Body of pancreas (tissue), 4 donors: Measurements from ENCODE around the gene RPP14. TPM values are rescaled to one million over a fixed set of nuclear protein-coding genes. Genes with fewer than 3 reads are reported as not detected.

Experiments used
- ATAC-seq: fragments of 150-250 bp; one replicate; pipeline ENCODE4 v1.9.1; 2016
- DNase-seq, 4 donors: peaks; one replicate each; pipeline ENCODE4 v3.0.0-alpha.2; 2019
- H3K27ac ChIP-seq, 4 donors: fragments of 200-600 bp; sonication (generic); 1 replicate in 3 of 4; 2 replicates in 1 of 4; pipeline versions ENCODE4 v1.5.1 to v1.6.1; 2016 to 2019; ENCODE audit warnings: mild to moderate bottlenecking in 1 of 4, mixed read lengths in 1 of 4, moderate library complexity in 1 of 4
- H3K27me3 ChIP-seq, 2 donors: fragments of 200-600 bp; sonication (generic); one replicate each; pipeline ENCODE4 v1.6.0; 2016; ENCODE audit warnings: mild to moderate bottlenecking in 1 of 2
- H3K36me3 ChIP-seq, 2 donors: fragments of 200-600 bp; sonication (generic); replicated peaks in 1 of 2; 2 replicates each; pipeline ENCODE4 v1.5.1; 2016; ENCODE audit warnings: low read depth in 2 of 2; ENCODE audit not compliant: insufficient read depth in 1 of 2
- H3K4me1 ChIP-seq: fragments of 200-600 bp; sonication (generic); one replicate; pipeline ENCODE4 v1.6.0; 2016
- H3K4me3 ChIP-seq, 2 donors: fragments of 200-600 bp; sonication (generic); 1 replicate in 1 of 2; 2 replicates in 1 of 2; pipeline ENCODE4 v1.5.1; 2016 to 2019
- H3K9me3 ChIP-seq, 3 donors: fragments of 200-600 bp; sonication (generic); 1 replicate in 2 of 3; 2 replicates in 1 of 3; pipeline ENCODE4 v1.5.1; 2016
- POLR2A ChIP-seq, 3 donors: fragments of 450-650 bp; IDR thresholded peaks; one replicate each; pipeline ENCODE4 v1.6.1; 2016; ENCODE audit warnings: antibody characterized with exemption in 3 of 3, mild to moderate bottlenecking in 2 of 3
- WGBS, 2 donors: methylation state at CpG; one replicate each; pipeline ENCODE4 v1.1.5; 2017; 5-methylcytosine and 5-hydroxymethylcytosine counted together
- intact Hi-C: fragments of 100-400 bp; cut with DNase I; formaldehyde crosslinking; loops from one replicate; pipeline ENCODE4 v1.15.1; 2023
- total RNA-seq, 2 donors: library from RNA; depleted of rRNA; stranded (reverse); fragments of >200 nt; gene quantifications; one replicate each; pipeline ENCODE4 v1.1.0, GENCODE V29; 2016
- TF ChIP-seq, protein P1 (sequence below), 7 experiments: fragments of 450-650 bp in 4 of 7; fragments of 200-600 bp in 3 of 7; sonication (generic) in 3 of 7; IDR thresholded peaks; one replicate each; pipeline ENCODE4 v1.5.1; 2016 to 2019; ENCODE audit warnings: antibody characterized with exemption in 7 of 7

RPP14 gene
- total RNA-seq, 2 donors from 2014 or later = 3.6 to 4.3 TPM

DNA sequence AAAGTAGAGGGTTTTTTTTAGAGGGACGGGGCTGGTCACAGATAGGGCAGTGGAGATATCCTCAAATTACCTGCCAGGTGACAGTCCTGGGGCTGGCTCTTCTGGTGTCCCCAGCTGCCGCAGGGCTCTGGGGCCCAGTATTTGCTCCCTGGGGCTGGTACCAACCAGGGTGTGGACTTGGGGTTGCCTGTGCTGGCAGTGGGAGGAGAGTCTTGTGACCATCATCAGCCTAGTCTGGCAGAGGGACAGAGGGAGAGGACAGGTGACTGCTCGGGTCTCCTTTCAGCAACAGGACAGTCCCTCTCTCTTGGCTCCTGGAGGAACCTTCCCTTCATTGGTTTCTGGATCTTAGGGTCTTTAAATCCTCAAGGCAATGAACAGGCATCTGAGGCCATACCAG lies 7.9 kb upstream of the RPP14 start:
- Histone ChIP-seq H3K9me3 (no peaks in the 10 kb centered on the region), H3K27me3 (no peaks in the 10 kb centered on the region), H3K4me1 (no peaks in the 10 kb centered on the region), H3K4me3 (no peak overlapping the region), H3K27ac (no peak overlapping the region), H3K36me3 (no peaks in the 10 kb centered on the region)
- no peak for ATAC-seq
- TF ChIP-seq, protein P1, sequence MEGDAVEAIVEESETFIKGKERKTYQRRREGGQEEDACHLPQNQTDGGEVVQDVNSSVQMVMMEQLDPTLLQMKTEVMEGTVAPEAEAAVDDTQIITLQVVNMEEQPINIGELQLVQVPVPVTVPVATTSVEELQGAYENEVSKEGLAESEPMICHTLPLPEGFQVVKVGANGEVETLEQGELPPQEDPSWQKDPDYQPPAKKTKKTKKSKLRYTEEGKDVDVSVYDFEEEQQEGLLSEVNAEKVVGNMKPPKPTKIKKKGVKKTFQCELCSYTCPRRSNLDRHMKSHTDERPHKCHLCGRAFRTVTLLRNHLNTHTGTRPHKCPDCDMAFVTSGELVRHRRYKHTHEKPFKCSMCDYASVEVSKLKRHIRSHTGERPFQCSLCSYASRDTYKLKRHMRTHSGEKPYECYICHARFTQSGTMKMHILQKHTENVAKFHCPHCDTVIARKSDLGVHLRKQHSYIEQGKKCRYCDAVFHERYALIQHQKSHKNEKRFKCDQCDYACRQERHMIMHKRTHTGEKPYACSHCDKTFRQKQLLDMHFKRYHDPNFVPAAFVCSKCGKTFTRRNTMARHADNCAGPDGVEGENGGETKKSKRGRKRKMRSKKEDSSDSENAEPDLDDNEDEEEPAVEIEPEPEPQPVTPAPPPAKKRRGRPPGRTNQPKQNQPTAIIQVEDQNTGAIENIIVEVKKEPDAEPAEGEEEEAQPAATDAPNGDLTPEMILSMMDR (IDR thresholded peaks at IDR 0.05) = no peak
- TF ChIP-seq POLR2A (IDR thresholded peaks at IDR 0.05) = no peak
- WGBS, 2 donors = 37 to 50% methylated on average over 3 of the region's 3 CpGs
- intact Hi-C loops = loop anchor here (5.0 kb wide), 2 partner anchors 106 to 291 kb away; partner anchors contain the start of gene FLNB
- DNase-seq = no peak

GRCh38 chr3:58299075-58299474 lies 7.0 kb upstream of the RPP14 start:
- Histone ChIP-seq H3K4me1 (no peaks in the 10 kb centered on the region), H3K36me3 (no peaks in the 10 kb centered on the region), H3K4me3 (no peak overlapping the region), H3K27ac (no peak overlapping the region), H3K27me3 (no peaks in the 10 kb centered on the region), H3K9me3 (no peaks in the 10 kb centered on the region)
- DNase-seq = no peak
- TF ChIP-seq, protein P1 (IDR thresholded peaks at IDR 0.05) = no peak
- no peak for TF ChIP-seq POLR2A (IDR thresholded peaks at IDR 0.05)
- 52 to 56% methylated on average over 2 of the region's 2 CpGs for WGBS, 2 donors
- intact Hi-C loops = loop anchor here (5.0 kb wide), 2 partner anchors 107 to 292 kb away; partner anchors contain the start of gene FLNB
- ATAC-seq = no peak

DNA sequence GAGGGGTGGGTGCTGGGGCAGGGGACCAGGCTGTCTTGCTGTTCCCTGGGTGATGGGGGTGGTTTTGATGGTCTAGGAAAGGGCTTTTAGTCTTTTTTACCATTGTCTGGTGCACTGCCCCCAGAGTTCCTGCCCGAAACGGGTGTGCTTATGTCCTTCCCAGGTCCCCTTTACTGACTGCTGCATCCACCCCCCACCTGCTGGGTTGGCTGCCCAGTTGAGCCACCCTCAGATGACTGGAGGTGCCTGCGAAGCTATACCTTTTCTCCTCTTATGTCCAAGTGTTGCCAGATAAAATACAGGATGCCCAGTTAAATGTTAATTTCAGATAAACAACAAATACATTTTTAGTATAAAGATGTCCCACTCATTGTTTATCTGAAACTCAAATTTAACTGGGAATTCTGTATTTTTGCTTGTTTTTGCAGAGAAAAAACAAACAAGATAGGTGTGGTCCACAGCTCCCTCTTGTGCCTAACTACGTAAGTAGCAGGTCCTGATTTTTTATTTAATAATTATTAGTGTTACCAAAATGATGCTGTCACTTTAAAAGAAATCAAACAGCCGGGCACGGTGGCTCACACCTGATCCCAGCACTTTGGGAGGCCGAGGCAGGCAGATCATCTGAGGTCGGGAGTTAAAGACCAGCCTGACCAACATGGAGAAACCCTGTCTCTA lies 6.1 kb upstream of the RPP14 start:
- WGBS, 2 donors = 10 to 14% methylated on average over 8 of the region's 8 CpGs
- DNase-seq = peak in 2 of 4 donors; percentile 14 to 20
- Histone ChIP-seq H3K4me1 (no peaks in the 10 kb centered on the region), H3K27me3 (no peaks in the 10 kb centered on the region), H3K36me3 (no peaks in the 10 kb centered on the region), H3K27ac (no peak overlapping the region), H3K9me3 (no peaks in the 10 kb centered on the region), H3K4me3 (no peak overlapping the region)
- peak; percentile 47 for ATAC-seq
- TF ChIP-seq POLR2A (IDR thresholded peaks at IDR 0.05) = no peak
- TF ChIP-seq, protein P1 (IDR thresholded peaks at IDR 0.05) = peak; percentile 23 to 71 (median 60)
- intact Hi-C loops = loop anchor here (5.0 kb wide), 2 partner anchors 108 to 293 kb away; partner anchors contain the start of gene FLNB

DNA sequence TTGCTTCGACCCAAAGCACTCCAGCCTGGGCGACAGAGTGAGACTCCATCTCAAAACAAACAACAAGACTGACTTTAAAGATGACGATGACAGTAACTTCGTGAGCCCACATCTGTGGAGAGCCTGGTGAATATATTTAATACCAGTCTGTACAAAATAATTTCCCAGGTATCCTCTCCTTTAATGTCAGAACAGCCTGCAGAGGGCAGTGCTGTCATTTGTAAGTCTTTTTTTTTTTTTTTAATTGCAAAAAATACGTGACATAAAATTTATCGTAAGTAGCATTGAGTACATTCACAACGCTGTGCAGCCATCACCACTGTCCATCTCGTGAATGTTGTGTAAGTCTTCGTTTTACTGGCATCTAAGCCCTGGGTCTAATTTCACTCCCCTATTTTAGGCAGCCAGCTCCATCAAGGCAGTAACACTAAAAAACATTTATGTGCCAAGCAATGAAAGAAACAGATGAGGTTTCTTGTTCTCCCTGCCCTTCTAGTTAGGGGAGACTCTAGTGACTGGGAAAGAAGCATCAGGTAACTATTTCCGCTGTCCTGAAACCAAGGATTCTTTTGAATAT lies 1.7 kb downstream of the RPP14 start:
- Histone ChIP-seq H3K27ac (peak overlapping the region in 3 of 4 donors; percentile 91 to 97 (median 96)), H3K4me1 (peaks cover 23% of the 10 kb centered on the region), H3K27me3 (no peaks in the 10 kb centered on the region), H3K9me3 (no peaks in the 10 kb centered on the region), H3K4me3 (no peak overlapping the region), H3K36me3 (peaks cover 0 to 16% of the 10 kb centered on the region in 2 donors)
- intact Hi-C loops = no loop called here
- WGBS, 2 donors = 19 to 21% methylated on average over 10 of the region's 10 CpGs
- DNase-seq (peak; percentile 43 to 67 (median 54)), ATAC-seq (no peak)
- no peak for TF ChIP-seq POLR2A (IDR thresholded peaks at IDR 0.05)
- TF ChIP-seq, protein P1 (IDR thresholded peaks at IDR 0.05) = peak; percentile 15 to 48 (median 40)
